Chondrocyte (in vitro differentiated cells): ENCODE data around the gene TTLL3. TPM values are rescaled to one million over a fixed set of nuclear protein-coding genes. Genes with fewer than 3 reads are reported as not detected.
"Not testable (repeated sequence)": the region's sequence is repeated elsewhere in the genome, so short reads cannot be mapped to it uniquely, and the experiment has no call there.

Source experiments
- DNase-seq: peaks from one replicate; pipeline ENCODE4 v3.0.0; 2021; ENCODE audit warnings: mixed read lengths, low spot score
- H3K27ac Mint-ChIP-seq: one replicate; pipeline ENCODE4 v1.8.0; 2021; ENCODE audit warnings: mild to moderate bottlenecking, moderate library complexity, mixed read lengths; ENCODE audit not compliant: unreplicated experiment
- H3K27me3 Mint-ChIP-seq: 2 replicates; pipeline ENCODE4 v1.8.0; 2021; ENCODE audit warnings: low read depth, mixed read lengths
- H3K36me3 Mint-ChIP-seq: 2 replicates; pipeline ENCODE4 v1.8.0; 2021; ENCODE audit warnings: low read depth, mixed read lengths
- H3K4me1 Mint-ChIP-seq: 2 replicates; pipeline ENCODE4 v1.8.0; 2021; ENCODE audit warnings: low read depth, mild to moderate bottlenecking, mixed read lengths
- H3K4me3 Mint-ChIP-seq: one replicate; pipeline ENCODE4 v1.8.0; 2021; ENCODE audit warnings: mild to moderate bottlenecking, moderate library complexity, mixed read lengths; ENCODE audit not compliant: unreplicated experiment
- H3K9me3 Mint-ChIP-seq: 2 replicates; pipeline ENCODE4 v1.8.0; 2021; ENCODE audit warnings: low read depth, mixed read lengths
- total RNA-seq: library from RNA; stranded (reverse); gene quantifications from 3 replicates; pipeline ENCODE4 v1.2.1, GENCODE V29; 2021
- TF ChIP-seq, protein P1 (sequence below): fragments of 200-600 bp; sonication (generic); IDR thresholded peaks from 2 replicates; pipeline ENCODE4 v1.5.0; 2021; ENCODE audit warnings: antibody characterized with exemption, mild to moderate bottlenecking, moderate library complexity

Gene TTLL3
- total RNA-seq, 1 donor from 2014 or later, result 38.7 TPM

DNA sequence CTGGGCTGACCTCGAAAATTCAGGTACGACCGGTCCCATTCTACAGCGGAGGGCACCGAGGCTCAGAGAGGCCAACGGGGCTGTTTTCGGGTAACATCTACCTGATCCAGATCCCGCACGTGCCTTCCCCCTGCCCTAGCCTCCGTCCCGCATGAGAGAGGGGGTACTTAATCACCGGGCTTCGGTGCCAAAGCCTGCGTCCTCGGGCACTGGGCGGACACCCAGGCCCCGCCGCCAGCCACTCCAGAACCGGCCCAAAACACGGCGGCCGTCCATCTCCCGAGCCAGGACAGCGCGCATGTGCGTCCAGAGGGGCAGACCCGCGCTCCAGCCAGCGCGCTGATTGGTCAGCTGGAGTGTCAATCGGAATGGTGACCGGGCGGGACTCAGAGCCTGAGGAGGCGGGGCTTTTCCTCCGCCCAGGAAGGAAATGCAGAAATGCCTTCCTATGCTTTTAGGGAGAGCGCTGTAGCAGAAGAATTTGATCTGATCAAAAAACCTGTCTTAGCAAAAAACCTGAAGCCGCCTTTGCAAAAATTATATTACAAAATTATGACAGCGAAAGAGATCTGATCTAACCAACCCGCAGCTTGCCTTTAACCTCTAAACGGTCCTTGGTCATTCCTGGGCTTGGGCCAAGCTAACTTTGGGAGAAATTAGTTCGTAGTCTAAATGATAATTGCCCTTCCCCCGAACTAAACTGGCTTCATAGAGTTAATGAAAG is 33.8 kb downstream of the TTLL3 start, which contains the start of gene RPUSD3:
TSS of gene RPUSD3 (minus strand) at position 294 of the 724 bp plus-strand sequence. CDS start at position 276, 18 bp downstream.
- H3K27ac Mint-ChIP-seq, result peak within 1 kb of the TSS; percentile 89

DNA sequence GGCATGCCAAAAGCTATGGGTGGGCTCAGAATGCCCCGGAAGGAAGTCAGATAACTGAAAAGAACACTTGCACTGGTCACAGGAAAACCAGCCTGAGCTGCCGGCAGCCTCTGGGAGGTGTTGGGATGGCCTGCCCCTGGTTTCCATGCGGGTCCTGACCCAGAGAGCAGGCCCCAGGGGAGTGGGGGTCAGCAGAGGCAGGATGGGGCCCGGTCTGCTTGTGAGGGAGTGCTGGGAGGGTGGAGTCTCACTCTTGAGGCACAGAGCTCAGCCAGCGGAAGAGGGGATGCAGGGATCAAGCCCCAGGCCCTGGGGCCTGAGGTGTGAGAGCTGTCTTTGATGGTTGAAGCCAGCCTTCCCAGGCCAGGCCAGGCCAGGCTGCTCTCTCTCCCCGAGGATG is 36.2 kb downstream of the TTLL3 start:
- no peaks in the 10 kb centered on the region for H3K9me3 Mint-ChIP-seq
- H3K36me3 Mint-ChIP-seq, result peaks cover 8% of the 10 kb centered on the region
- peaks cover 22% of the 10 kb centered on the region for H3K4me1 Mint-ChIP-seq
- TF ChIP-seq, protein P1, sequence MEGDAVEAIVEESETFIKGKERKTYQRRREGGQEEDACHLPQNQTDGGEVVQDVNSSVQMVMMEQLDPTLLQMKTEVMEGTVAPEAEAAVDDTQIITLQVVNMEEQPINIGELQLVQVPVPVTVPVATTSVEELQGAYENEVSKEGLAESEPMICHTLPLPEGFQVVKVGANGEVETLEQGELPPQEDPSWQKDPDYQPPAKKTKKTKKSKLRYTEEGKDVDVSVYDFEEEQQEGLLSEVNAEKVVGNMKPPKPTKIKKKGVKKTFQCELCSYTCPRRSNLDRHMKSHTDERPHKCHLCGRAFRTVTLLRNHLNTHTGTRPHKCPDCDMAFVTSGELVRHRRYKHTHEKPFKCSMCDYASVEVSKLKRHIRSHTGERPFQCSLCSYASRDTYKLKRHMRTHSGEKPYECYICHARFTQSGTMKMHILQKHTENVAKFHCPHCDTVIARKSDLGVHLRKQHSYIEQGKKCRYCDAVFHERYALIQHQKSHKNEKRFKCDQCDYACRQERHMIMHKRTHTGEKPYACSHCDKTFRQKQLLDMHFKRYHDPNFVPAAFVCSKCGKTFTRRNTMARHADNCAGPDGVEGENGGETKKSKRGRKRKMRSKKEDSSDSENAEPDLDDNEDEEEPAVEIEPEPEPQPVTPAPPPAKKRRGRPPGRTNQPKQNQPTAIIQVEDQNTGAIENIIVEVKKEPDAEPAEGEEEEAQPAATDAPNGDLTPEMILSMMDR, result no peak
- H3K27me3 Mint-ChIP-seq, result no peaks in the 10 kb centered on the region
- DNase-seq, result no peak
- no peak overlapping the region for H3K27ac Mint-ChIP-seq
- no peak overlapping the region for H3K4me3 Mint-ChIP-seq

More for the DNA sequence above, 33.8 kb downstream of the TTLL3 start, which contains the start of gene RPUSD3:
- peaks cover 22% of the 10 kb centered on the region for H3K4me1 Mint-ChIP-seq
- no peaks in the 10 kb centered on the region for H3K27me3 Mint-ChIP-seq
- peaks cover 14% of the 10 kb centered on the region for H3K36me3 Mint-ChIP-seq
- DNase-seq, result peak; percentile 98
- H3K4me3 Mint-ChIP-seq, result peak within 1 kb of the TSS; percentile 97
- no peaks in the 10 kb centered on the region for H3K9me3 Mint-ChIP-seq
- TF ChIP-seq, protein P1, result no peak

DNA sequence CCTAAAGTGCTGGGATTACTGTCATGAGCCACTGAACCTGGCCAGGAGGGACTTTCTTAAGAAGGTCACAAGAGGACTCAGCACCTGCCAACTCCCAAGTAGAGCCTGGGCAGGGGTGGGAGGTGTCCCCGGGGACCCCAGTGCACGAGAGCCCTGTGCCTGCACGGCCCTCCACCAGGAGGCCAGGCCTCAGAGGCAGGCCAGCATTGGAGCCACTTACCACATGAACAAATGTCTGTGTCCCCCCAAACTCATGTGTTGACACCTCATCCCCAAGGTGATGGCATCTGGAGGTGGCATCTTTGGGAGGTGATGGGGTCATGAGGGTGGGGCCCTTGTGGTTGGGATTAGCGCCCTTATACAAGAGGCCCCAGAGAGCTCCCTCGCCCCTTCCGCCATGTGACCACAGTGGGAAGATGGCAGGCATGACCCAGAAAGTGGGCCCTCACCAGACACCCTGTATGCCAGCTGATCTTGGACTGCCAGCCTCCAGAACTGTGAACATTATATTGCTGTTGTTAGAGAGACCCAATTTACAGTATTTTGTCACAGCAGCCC is 36.9 kb downstream of the TTLL3 start:
- Mint-ChIP-seq H3K9me3 (no peaks in the 10 kb centered on the region), H3K4me3 (no peak overlapping the region), H3K36me3 (peaks cover 5% of the 10 kb centered on the region), H3K27ac (no peak overlapping the region), H3K27me3 (no peaks in the 10 kb centered on the region), H3K4me1 (peaks cover 19% of the 10 kb centered on the region)
- TF ChIP-seq, protein P1, result no peak
- DNase-seq, result no peak

DNA sequence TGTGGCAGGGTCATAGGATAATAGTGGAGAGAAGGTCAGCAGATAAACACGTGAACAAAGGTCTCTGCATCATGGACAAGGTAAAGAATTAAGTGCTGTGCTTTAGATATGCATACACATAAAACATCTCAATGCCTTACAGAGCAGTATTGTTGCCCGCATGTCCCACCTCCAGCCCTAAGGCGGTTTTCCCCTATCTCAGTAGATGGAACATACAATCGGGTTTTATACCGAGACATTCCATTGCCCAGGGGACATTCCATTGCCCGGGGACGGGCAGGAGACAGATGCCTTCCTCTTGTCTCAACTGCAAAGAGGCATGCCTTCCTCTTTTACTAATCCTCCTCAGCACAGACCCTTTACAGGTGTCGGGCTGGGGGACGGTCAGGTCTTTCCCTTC is 37.8 kb downstream of the TTLL3 start:
- H3K27ac Mint-ChIP-seq, H3K36me3 Mint-ChIP-seq, DNase-seq, H3K9me3 Mint-ChIP-seq, H3K27me3 Mint-ChIP-seq, H3K4me3 Mint-ChIP-seq: not testable (repeated sequence)
- H3K4me1 Mint-ChIP-seq, result peaks cover 12% of the 10 kb centered on the region

DNA sequence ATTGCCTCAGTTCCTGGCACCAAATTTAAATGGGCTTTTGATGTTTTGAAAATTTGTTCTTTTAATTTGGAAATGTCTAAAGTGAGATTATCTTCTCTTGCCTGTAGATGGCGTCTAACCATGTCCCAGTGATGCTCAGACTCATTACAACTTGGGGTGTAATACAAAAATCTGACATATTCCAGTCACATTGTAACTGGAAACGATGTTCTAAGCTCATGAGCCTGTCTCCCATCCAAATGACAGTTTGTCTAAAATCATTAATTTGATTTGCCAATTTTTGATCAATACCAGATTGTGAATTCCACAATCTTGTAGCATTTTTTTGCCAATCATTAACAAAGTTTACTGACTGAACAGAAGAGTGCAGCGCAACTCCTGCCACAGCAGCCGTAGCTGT is 38.8 kb downstream of the TTLL3 start:
- H3K36me3 Mint-ChIP-seq, H3K27ac Mint-ChIP-seq: not testable (repeated sequence)

DNA sequence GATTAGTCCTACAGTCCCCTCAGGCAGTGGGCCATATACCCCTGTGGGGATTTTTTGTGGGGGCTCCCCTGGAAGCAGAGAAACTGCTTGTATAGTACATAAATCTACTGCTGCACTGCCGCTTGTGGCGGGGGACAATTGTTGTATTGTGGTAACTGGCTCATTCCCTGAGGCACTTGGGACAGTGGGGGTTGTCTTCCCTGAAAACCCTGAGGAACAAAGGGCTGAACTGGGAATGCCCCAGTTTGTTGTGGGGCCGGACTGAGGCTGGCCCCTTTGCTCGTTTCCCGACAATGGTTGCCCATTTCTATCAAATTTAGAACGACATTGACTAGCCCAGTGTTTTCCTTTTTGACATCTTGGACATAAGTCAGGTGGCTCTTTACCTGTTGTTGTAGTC is 41.3 kb downstream of the TTLL3 start:
- H3K36me3 Mint-ChIP-seq, H3K4me1 Mint-ChIP-seq, DNase-seq, H3K27ac Mint-ChIP-seq, H3K27me3 Mint-ChIP-seq, H3K4me3 Mint-ChIP-seq, H3K9me3 Mint-ChIP-seq: not testable (repeated sequence)

More for the DNA sequence above, 38.8 kb downstream of the TTLL3 start:
- not testable (repeated sequence) for H3K27me3 Mint-ChIP-seq, H3K9me3 Mint-ChIP-seq, H3K4me1 Mint-ChIP-seq, DNase-seq, H3K4me3 Mint-ChIP-seq
- TF ChIP-seq, protein P1, result peak; percentile 87

DNA sequence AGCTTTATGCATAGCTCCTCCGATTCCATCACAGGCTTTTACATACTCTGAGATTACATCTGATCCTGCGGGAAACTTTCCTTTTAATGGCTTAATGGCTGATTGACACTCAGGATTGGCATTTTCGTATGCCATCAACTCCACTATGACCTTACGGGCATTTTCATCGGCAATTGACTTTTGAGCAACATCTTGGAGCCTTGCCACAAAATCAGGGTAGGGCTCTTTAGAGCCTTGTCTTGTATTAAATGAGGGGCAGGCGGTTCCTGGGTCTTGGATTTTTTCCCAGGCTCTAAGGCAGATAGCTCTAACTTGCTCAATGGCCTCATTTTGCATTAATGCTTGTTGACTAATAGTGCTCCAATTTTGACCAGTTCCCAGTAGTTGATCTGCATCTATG is 41.9 kb downstream of the TTLL3 start:
- H3K27me3 Mint-ChIP-seq, DNase-seq, H3K36me3 Mint-ChIP-seq, H3K9me3 Mint-ChIP-seq, H3K4me3 Mint-ChIP-seq, H3K4me1 Mint-ChIP-seq, H3K27ac Mint-ChIP-seq: not testable (repeated sequence)
